Activated CD8-positive, alpha-beta memory T cell treated with anti-CD3 and anti-CD28 coated beads, Interleukin-2, amount 50 U/mL, for 4 hours (primary cell): ENCODE data around the gene RPL18A.

Experiments used
- DNase-seq: peaks from one replicate; pipeline ENCODE4 v3.0.0-alpha.2; 2020

Gene RPL18A

DNA sequence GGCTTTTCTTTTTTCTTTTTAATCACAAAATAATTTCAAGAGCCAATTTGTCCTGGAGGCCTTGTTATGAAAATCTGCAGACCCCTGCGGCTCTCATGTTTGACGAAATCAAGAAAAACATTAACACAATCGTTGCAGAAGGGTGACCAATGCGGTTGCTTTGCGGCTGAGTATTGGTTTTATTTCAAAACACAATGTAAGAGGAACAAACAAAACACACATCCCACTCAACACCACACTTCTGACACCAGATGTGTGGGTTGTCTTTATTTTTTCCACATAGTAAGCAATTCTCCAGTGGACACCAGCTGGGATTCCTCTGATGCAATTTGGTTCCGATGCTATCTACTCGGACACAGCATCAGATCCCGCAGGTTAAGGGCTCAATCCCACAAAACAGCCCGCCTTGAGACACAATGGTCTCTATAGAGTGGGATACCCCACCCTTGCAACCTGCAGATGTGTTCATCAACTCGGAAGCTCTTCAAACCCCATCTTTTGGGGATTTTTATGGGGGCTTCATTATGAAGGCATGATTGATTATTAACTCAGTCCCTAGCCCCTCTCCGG lies 51.2 kb downstream of the RPL18A start:
- no peak for DNase-seq
